Large intestine (tissue), 3 donors: ENCODE results near the gene ANKRD11. TPM values are rescaled to one million over a fixed set of nuclear protein-coding genes. Genes with fewer than 3 reads are reported as not detected.
A peak's percentile ranks its signal among the peaks of the same experiment; 100 is the strongest.
"Not testable (repeated sequence)": the region's sequence is repeated elsewhere in the genome, so short reads cannot be mapped to it uniquely, and the experiment has no call there.

Experiments
- DNase-seq, 2 donors: peaks; one replicate each; pipeline versions ENCODE4 v3.0.0 to v3.0.0-alpha.2; 2013
- H3K27ac ChIP-seq: one replicate; pipeline ENCODE4 v1.5.1; 2013; ENCODE audit warnings: low read length
- H3K27me3 ChIP-seq: 2 replicates; pipeline ENCODE4 v1.6.1; 2013; ENCODE audit warnings: low read length; ENCODE audit not compliant: control insufficient read depth, insufficient read depth
- H3K36me3 ChIP-seq: 2 replicates; pipeline ENCODE4 v1.6.1; 2013; ENCODE audit warnings: low read length; ENCODE audit not compliant: control insufficient read depth, insufficient read depth
- H3K4me1 ChIP-seq: one replicate; pipeline ENCODE4 v1.6.1; 2013; ENCODE audit warnings: low read length; ENCODE audit not compliant: control insufficient read depth, insufficient read depth
- H3K4me3 ChIP-seq: one replicate; pipeline ENCODE4 v1.5.1; 2013; ENCODE audit warnings: low read length
- H3K9me3 ChIP-seq: one replicate; pipeline ENCODE4 v1.6.1; 2013; ENCODE audit warnings: mild to moderate bottlenecking, low read depth, low read length, moderate library complexity; ENCODE audit not compliant: control insufficient read depth
- WGBS: methylation state at CpG from one replicate; pipeline ENCODE4 v1.1.5; 2013; ENCODE audit warnings: low lambda C conversion rate; ENCODE audit not compliant: insufficient coverage; 5-methylcytosine and 5-hydroxymethylcytosine counted together
- polyA plus RNA-seq: library from polyadenylated mRNA; unstranded; fragments of 120-200 nt; gene quantifications from one replicate; pipeline ENCODE4 v1.2.1, GENCODE V29; 2013

ANKRD11 gene
- polyA plus RNA-seq, 1 donor: 83.9 TPM

DNA sequence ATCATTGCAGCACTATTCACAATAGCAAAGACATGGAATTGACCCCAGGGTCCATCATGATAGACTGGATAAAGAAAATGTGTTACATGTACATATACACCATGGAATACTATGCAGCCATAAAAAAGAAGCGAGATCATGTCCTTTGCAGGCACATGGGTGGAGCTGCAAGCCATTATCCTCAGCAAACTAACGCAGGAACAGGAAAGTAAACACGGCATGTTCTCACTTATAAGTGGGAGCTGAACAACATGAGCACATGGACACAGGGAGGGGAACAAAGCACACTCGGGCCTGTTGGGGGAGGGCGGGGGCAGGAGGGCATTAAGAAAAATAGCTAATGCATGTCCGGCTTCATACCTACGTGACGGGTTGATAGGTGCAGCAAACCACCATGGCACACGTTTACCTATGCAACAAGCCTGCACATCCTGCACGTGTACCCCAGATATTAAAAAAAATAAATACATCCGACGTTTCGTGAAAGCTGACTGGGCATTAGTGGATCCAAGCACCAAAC lies 243.9 kb downstream of the ANKRD11 start:
- Histone ChIP-seq H3K4me1 (peaks cover 10% of the 10 kb centered on the region), H3K27me3 (peaks cover 2% of the 10 kb centered on the region), H3K36me3 (no peaks in the 10 kb centered on the region), H3K9me3 (peaks cover 10% of the 10 kb centered on the region), H3K4me3 (peak overlapping the region; percentile 27), H3K27ac (no peak overlapping the region)
- WGBS: no CpG with 5 or more reads among the region's 13 CpGs
- no peak for DNase-seq

DNA sequence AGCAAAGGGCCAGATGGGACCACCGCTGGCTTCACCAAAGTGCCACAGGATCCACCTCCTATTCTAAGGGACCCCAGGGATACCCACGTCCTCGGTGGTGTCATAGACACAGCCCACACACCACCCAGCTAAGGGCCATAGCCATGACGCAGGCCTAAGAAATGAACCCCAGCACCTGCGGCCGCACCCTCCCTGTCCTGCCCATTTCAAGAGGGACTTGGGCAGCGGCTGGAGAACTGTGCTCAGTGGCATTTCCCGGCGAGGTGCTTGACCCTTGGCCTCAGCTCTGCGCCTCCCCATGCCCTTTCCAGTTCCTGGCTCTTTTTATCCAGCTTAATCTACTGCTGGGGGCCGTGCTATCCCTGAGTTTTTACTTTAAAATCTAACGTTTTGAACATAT lies 245.6 kb downstream of the ANKRD11 start:
- Histone ChIP-seq H3K27ac (no peak overlapping the region), H3K36me3 (no peaks in the 10 kb centered on the region), H3K4me1 (peaks cover 10% of the 10 kb centered on the region), H3K4me3 (no peak overlapping the region), H3K9me3 (peaks cover 10% of the 10 kb centered on the region), H3K27me3 (peaks cover 2% of the 10 kb centered on the region)
- WGBS: no CpG with 5 or more reads among the region's 12 CpGs
- DNase-seq: no peak

DNA sequence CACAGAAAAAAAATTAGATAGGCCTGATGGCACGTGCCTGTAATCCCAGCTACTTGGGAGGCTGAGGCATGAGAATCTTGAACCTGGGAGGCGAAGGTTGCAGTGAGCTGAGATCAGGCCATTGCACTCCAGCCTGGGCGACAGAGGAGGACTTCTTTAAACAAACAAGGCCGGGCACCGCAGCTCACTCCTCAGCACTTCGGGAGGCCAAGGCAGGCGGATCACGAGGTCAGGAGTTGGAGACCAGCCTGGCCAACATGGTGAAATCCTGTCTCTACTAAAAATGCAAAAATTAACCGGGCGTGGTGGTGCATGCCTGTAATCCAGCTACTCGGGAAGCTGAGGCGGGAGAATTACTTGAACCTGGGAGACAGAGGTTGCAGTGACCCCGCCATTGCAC lies 246.1 kb downstream of the ANKRD11 start:
- DNase-seq, H3K9me3 ChIP-seq, H3K4me1 ChIP-seq, H3K4me3 ChIP-seq, H3K36me3 ChIP-seq, H3K27ac ChIP-seq, H3K27me3 ChIP-seq: not testable (repeated sequence)
- whole genome bisulfite sequencing: no CpG with 5 or more reads among the region's 13 CpGs

DNA sequence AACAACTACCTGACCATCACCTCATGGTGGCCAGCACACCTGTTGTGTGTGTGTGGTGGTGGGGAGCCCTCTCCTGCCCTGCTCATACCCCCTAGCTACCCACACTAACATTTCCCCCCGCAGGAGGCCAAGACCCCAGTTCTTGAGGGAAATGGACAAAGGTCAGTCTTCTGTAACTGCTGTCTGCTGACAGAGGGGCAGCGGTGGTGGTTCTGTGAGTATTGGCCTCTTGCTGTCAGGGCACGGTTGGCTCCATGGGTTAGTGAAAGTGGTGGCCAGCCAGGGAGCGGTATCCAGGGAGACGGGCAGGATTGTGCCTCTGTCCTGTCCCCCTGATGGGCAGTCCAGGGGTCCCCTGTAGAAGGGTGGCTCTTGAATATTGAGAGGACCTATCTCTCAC lies 246.7 kb downstream of the ANKRD11 start:
- Histone ChIP-seq H3K36me3 (no peaks in the 10 kb centered on the region), H3K27ac (no peak overlapping the region), H3K27me3 (peaks cover 2% of the 10 kb centered on the region), H3K9me3 (peaks cover 5% of the 10 kb centered on the region), H3K4me3 (no peak overlapping the region), H3K4me1 (peaks cover 10% of the 10 kb centered on the region)
- WGBS: no CpG with 5 or more reads among the region's 5 CpGs
- DNase-seq: no peak

DNA sequence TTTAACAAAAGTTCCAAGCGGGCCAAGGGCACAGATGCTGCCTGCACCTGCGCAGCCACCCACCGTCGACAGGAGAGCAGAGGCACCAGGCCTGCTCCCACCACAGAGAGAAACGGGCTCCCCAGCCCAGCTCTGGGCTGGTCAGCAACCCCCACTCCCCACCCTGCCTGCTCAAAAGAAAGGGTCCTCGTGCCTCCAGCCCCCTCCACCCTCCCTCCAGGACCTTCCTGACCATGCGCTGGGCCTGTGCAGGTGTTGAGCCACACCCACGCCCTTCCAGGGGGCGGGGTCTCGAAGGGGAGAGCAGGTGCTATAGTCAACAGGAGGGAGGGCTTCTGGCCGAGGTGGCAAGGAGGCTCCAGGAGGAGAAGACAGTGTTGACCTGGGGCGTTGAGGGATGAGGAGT lies 247.6 kb downstream of the ANKRD11 start:
- DNase-seq: no peak
- no peak overlapping the region for H3K27ac ChIP-seq
- WGBS: no CpG with 5 or more reads among the region's 12 CpGs

DNA sequence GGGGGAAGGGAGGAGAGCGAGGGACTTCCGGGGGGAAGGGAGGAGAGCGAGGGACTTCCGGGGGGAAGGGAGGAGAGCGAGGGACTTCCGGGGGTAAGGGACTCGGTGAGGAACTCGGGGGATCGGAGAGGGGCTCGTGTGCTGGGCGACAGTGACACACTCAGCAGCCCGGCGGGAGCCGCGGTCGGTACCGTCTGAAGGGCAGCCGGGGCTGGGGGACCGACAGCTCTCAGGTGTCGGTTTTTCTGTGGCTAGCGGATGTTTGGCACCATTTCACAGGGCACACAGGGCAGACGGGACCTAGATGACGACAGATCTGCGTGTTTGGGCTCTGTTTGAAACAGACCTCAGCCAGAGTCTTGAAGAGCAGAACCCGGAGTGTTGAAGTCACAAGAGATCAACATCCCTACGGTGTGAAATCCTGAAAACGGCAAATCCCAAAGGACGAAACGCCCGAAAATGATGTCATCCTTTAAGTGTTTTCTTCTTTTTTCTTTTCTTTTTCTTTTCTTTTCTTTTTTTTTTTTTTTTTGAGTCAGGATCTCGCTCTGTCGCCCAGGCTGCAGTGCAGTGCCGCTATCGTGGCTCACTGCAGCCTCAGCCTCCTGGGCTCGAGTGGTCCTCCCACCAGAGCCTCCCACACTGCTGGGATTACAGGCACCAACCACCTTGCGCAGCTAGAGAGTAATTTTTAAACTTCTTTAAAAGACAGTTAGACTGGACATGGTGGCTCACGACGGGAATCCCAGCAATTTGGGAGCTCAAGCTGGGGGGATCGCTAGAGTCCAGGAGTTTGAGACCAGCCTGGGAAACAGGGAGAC lies 249.0 kb downstream of the ANKRD11 start:
- Histone ChIP-seq H3K36me3 (no peaks in the 10 kb centered on the region), H3K4me1 (peaks cover 6% of the 10 kb centered on the region), H3K9me3 (no peaks in the 10 kb centered on the region), H3K27me3 (no peaks in the 10 kb centered on the region), H3K27ac (peak overlapping the region; percentile 97), H3K4me3 (peak overlapping the region; percentile 95)
- DNase-seq: peak; percentile 77 to 91
- no CpG with 5 or more reads among the region's 39 CpGs for WGBS

More for the DNA sequence above, 247.6 kb downstream of the ANKRD11 start:
- Histone ChIP-seq H3K27me3 (peaks cover 2% of the 10 kb centered on the region), H3K36me3 (no peaks in the 10 kb centered on the region), H3K4me3 (no peak overlapping the region), H3K9me3 (no peaks in the 10 kb centered on the region), H3K4me1 (peaks cover 10% of the 10 kb centered on the region)

DNA sequence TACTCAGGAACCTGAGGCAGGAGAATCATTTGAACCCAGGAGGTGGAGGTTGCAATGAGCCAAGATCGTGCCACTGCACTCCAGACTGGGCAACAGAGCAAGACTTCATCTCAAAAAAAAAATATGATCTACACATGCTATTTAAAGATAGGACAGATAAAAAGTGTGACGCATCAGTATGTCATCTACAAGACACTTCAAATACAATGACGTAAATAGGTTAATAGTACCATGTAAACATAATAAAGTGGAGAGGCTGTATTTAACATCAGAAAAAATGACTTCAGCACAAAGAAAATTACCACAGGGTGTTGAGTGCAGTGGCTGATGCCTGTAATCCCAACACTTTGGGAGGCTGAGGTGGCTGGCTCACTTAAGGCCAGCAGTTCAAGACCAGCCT lies 252.6 kb downstream of the ANKRD11 start:
- 100% methylated on average over 2 of the region's 3 CpGs for WGBS
- Histone ChIP-seq H3K4me3 (no peak overlapping the region), H3K27me3 (no peaks in the 10 kb centered on the region), H3K4me1 (peaks cover 5% of the 10 kb centered on the region), H3K9me3 (no peaks in the 10 kb centered on the region), H3K27ac (no peak overlapping the region), H3K36me3 (peaks cover 12% of the 10 kb centered on the region)
- no peak for DNase-seq

DNA sequence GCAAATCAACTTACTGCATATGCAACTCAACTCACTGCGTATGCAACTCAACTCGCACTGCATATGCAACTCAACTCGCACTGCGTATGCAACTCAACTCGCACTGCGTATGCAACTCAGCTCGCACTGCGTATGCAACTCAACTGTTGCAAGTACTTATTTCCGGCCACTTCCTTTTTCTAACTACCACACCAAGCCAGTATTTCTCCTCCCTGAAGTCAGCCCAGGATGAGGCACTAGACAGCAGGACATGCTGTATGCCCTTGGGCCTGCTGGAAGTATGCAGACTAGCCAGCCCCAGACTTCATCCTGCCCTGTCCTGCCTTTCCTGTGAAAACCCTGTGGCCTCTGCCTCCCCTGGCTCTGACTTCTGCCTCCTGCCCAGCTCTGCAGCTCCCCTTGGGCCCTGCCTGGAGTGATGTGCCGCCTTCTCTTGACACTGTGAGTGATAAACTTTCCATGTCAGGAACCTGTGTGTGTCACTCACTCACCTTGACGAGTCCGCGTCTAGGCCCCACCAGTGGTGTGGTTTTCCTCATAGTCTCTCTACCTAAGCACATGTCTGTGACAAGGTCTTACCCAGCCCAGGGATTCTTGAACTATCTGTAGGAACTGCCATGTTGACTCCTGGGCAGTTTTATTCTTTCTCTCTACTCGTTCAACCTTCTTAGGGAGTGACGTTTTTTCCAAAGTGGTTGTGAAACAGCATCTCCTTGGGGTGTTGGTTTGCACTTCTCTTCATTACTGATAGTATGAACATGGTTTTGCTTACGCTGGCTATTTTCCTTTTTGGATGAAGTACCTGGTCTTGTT lies 256.5 kb downstream of the ANKRD11 start:
- Histone ChIP-seq H3K4me1 (no peaks in the 10 kb centered on the region), H3K4me3 (no peak overlapping the region), H3K27me3 (no peaks in the 10 kb centered on the region), H3K9me3 (peaks cover 13% of the 10 kb centered on the region), H3K36me3 (peaks cover 42% of the 10 kb centered on the region), H3K27ac (no peak overlapping the region)
- no peak for DNase-seq
- WGBS: 100% methylated on average over 2 of the region's 16 CpGs

DNA sequence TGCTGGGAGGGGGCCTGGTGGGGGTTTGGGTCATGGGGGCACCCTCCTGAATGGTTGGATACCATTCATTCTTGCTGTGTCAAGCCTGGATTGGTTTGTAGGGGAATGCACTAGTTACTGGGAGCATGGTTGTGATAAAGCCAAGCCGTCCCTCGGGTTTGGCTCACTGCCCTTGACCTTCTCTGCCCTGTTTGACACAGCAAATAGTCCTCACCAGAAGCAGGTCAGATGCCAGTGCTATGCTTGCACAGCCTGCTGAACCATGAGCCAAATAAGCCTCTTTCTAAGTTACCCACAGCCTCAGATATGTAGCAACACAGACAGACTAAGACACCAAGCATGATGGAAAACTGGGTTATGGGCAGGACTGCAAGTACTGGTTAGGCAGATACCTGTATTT lies 258.3 kb downstream of the ANKRD11 start:
- Histone ChIP-seq H3K36me3 (peaks cover 58% of the 10 kb centered on the region), H3K9me3 (peaks cover 23% of the 10 kb centered on the region), H3K27me3 (no peaks in the 10 kb centered on the region), H3K27ac (no peak overlapping the region), H3K4me3 (no peak overlapping the region), H3K4me1 (no peaks in the 10 kb centered on the region)
- no peak for DNase-seq
- no CpG with 5 or more reads among the region's 2 CpGs for WGBS

DNA sequence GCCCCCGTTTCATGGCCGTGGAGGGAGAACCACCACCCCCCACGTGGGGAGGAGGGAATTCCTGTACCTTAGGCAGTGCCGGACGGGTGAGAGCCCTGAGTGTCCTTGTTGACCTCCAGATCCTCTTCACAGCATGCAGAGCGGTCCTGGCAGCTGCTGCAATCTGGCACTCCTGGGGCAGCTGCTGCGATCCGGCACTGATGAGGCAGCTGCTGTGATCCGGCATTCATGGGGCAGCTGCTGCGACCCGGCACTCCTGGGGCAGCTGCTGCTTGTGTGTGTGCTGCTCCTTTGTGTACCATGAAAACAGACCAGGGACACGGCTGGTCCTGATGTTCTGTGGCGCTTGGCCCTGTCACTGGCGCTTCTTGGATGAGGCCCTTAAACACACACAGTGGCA lies 260.1 kb downstream of the ANKRD11 start:
- H3K36me3 ChIP-seq: peaks cover 75% of the 10 kb centered on the region
- H3K9me3 ChIP-seq: peaks cover 33% of the 10 kb centered on the region
- no peak overlapping the region for H3K27ac ChIP-seq
- no peak overlapping the region for H3K4me3 ChIP-seq
- no peaks in the 10 kb centered on the region for H3K4me1 ChIP-seq
- no peak for DNase-seq
- no CpG with 5 or more reads among the region's 14 CpGs for WGBS
- no peaks in the 10 kb centered on the region for H3K27me3 ChIP-seq
